ENCODE measurements around the gene TMCO6.

The TMCO6 gene

DNA sequence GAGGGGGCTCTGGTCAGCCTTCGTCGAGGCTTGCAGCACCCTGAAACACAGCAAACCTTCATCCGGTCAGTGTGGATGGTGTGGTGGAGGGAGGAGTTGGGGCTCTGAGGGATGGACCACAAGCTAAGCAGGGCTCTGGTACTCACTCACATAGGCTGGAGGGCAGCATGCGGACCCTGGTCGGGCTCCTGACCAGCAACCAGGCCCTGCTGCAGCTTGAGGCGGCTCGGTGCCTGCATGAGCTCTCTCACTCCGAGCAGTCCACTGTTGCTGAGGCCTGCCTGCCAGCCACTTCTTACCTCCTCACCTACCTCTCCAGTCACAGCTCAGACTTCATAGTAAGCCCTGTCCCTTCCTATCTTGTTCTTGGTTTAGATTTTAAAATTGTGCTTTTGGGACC is 2.5 kb downstream of the TMCO6 start:
- TF ChIP-seq TAF1 (IDR thresholded peaks at IDR 0.05; ENCODE audit: borderline replicate concordance, insufficient read depth, low read length), result no peak

DNA sequence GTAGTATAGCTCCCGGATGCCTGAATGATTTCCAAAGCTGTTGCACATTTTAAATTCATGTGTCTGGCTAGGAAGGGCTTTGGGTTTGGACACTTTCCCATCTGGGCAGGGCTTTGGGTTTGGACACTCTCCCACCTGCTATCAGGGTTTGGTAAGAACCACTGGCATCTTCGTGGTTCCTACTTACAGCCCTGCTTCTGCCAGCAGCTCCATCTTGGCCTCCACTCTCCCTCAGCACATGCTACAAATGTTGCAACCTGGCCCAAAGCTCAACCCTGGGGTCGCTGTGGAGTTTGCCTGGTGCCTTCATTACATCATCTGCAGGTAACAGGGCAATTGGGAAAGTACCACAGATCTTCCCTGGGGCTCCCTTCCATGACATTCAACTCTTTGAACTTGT is 3.5 kb downstream of the TMCO6 start:
- TF ChIP-seq TAF1 (IDR thresholded peaks at IDR 0.05; ENCODE audit: borderline replicate concordance, insufficient read depth, low read length) (no peak), FOXP2 (optimal IDR thresholded peaks at IDR 0.05; ENCODE audit: borderline replicate concordance, extremely low read depth, extremely low read length, insufficient read depth) (no peak), SIN3A (IDR thresholded peaks at IDR 0.05; ENCODE audit: borderline replicate concordance, insufficient read depth, low read length) (no peak), POLR2AphosphoS5 (IDR thresholded peaks at IDR 0.05; ENCODE audit: low read depth, low read length) (no peak)
- TF ChIP-seq, protein P1, sequence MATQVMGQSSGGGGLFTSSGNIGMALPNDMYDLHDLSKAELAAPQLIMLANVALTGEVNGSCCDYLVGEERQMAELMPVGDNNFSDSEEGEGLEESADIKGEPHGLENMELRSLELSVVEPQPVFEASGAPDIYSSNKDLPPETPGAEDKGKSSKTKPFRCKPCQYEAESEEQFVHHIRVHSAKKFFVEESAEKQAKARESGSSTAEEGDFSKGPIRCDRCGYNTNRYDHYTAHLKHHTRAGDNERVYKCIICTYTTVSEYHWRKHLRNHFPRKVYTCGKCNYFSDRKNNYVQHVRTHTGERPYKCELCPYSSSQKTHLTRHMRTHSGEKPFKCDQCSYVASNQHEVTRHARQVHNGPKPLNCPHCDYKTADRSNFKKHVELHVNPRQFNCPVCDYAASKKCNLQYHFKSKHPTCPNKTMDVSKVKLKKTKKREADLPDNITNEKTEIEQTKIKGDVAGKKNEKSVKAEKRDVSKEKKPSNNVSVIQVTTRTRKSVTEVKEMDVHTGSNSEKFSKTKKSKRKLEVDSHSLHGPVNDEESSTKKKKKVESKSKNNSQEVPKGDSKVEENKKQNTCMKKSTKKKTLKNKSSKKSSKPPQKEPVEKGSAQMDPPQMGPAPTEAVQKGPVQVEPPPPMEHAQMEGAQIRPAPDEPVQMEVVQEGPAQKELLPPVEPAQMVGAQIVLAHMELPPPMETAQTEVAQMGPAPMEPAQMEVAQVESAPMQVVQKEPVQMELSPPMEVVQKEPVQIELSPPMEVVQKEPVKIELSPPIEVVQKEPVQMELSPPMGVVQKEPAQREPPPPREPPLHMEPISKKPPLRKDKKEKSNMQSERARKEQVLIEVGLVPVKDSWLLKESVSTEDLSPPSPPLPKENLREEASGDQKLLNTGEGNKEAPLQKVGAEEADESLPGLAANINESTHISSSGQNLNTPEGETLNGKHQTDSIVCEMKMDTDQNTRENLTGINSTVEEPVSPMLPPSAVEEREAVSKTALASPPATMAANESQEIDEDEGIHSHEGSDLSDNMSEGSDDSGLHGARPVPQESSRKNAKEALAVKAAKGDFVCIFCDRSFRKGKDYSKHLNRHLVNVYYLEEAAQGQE (IDR thresholded peaks at IDR 0.05; ENCODE audit: insufficient read depth in 1 of 2, low read depth in 2 of 2, low read length in 2 of 2), result no peak

DNA sequence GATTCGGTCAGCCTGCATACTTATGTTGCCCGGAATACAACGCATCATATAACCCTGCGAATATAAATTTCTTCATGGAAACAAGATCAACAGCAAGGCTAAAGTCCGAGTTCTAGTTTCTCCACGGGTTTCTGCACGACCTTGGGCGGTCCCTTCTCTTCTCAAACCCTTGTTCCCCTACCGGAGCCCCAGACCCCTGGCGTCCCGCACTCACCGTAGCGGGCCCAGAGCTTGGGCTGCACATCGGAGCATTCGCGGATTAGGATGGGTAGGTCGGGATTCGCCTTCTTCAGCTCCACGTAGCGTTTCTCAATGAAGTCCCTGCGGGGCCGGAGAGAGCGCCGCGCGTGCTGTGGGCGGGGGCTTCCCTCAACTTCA is 7.8 kb downstream of the TMCO6 start:
- no peak for TF ChIP-seq TAF1 (IDR thresholded peaks at IDR 0.05; ENCODE audit: borderline replicate concordance, insufficient read depth, low read length)
- TF ChIP-seq, protein P1 (IDR thresholded peaks at IDR 0.05; ENCODE audit: insufficient read depth in 1 of 2, low read depth in 2 of 2, low read length in 2 of 2), result no peak
- no peak for TF ChIP-seq FOXP2 (optimal IDR thresholded peaks at IDR 0.05; ENCODE audit: borderline replicate concordance, extremely low read depth, extremely low read length, insufficient read depth)
- no peak for TF ChIP-seq SIN3A (IDR thresholded peaks at IDR 0.05; ENCODE audit: borderline replicate concordance, insufficient read depth, low read length)

DNA sequence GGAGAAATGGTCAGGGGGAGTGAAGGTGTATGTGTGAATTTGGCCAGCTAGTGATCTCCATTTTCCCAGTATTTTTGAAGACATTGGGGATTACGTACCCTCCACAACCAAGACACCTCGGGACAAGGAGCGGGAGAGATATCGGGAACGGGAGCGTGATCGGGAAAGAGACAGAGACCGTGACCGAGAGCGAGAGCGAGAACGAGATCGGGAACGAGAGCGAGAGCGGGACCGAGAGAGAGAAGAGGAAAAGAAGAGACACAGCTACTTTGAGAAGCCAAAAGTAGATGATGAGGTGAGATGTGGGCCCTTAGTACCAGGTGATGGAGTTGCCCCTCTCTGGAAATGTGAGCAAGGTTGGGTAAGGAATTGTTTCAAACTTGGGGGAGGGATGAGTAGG is 19.6 kb downstream of the TMCO6 start:
- no peak for TF ChIP-seq SIN3A (IDR thresholded peaks at IDR 0.05; ENCODE audit: borderline replicate concordance, insufficient read depth, low read length)
- TF ChIP-seq FOXP2 (optimal IDR thresholded peaks at IDR 0.05; ENCODE audit: borderline replicate concordance, extremely low read depth, extremely low read length, insufficient read depth), result no peak
- TF ChIP-seq POLR2AphosphoS5 (IDR thresholded peaks at IDR 0.05; ENCODE audit: low read depth, low read length), result no peak
- no peak for TF ChIP-seq TAF1 (IDR thresholded peaks at IDR 0.05; ENCODE audit: borderline replicate concordance, insufficient read depth, low read length)

DNA sequence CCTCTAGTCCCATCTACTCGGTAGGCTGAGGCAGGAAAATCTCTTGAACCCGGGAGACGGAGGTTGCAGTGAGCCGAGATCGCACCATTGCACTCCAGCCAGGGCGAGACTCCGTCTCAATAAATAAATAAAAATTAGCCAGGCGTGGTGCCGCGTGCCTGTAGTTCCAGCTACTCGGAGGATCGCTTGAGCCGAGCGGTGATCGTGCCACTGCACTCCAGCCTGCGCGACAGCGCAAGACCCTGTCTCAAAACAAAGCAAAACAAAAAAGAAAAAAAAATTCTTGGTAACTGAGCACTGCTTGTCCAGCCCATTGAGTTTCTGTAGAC is 24.7 kb downstream of the TMCO6 start:
- TF ChIP-seq, protein P1 (IDR thresholded peaks at IDR 0.05; ENCODE audit: insufficient read depth in 1 of 2, low read depth in 2 of 2, low read length in 2 of 2), result no peak
- TF ChIP-seq FOXP2 (optimal IDR thresholded peaks at IDR 0.05; ENCODE audit: borderline replicate concordance, extremely low read depth, extremely low read length, insufficient read depth), result no peak

DNA sequence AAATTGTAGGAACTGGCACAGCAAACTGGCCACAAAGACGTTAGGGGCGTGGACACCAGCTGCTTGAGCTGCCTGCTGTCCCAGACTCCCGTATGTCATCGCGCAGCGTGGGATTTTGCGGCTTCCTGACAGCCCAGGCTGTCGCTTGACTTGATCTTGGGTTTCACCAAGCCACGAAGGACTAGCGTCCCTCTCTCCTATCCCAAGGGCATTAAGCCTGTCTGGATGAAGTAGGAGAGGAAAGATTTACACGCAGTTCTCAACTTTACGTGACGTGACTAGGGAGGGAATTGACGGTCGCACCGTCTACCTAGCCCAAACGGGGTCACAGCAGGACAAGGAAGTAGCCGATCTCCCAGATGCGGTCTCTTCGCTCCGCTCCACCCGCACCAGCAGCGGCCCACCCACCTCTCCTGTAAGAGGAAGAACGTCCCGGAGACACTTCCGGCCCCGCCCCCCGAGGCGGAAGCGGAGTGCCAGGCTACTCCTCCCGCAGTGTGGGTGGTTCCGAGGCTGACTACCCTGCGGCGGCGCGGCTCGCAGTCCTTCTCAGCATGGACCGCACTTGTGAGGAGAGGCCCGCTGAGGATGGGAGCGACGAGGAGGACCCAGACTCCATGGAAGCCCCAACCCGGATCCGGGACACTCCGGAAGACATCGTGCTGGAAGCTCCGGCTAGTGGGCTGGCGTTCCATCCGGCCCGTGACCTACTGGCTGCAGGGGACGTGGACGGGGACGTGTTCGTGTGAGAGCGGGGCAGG is 25.3 kb downstream of the TMCO6 start, which contains the start of gene WDR55:
WDR55 (plus strand) TSS at position 546 of the 761 bp plus-strand sequence; CDS start at position 555, 9 bp downstream.
- TF ChIP-seq POLR2AphosphoS5 (IDR thresholded peaks at IDR 0.05; ENCODE audit: low read depth, low read length) (peak; percentile 88; the same call in 1 of the 2 replicates), TAF1 (IDR thresholded peaks at IDR 0.05; ENCODE audit: borderline replicate concordance, insufficient read depth, low read length) (peak; percentile 60; the same call in 1 of the 2 replicates), FOXP2 (optimal IDR thresholded peaks at IDR 0.05; ENCODE audit: borderline replicate concordance, extremely low read depth, extremely low read length, insufficient read depth) (peak; percentile 82), SIN3A (IDR thresholded peaks at IDR 0.05; ENCODE audit: borderline replicate concordance, insufficient read depth, low read length) (peak; percentile 73; the same call in 1 of the 2 replicates)
- TF ChIP-seq, protein P1 (IDR thresholded peaks at IDR 0.05; ENCODE audit: insufficient read depth in 1 of 2, low read depth in 2 of 2, low read length in 2 of 2), result 0 out of 4 replicates have a peak, but pooled peaks of 1 of the 2 experiments have one; percentile 15
